22Rv1 (cell line): Measurements from ENCODE around the gene TTLL9.

ENCODE experiments used
- CTCF ChIP-seq: fragments of 450-650 bp; IDR thresholded peaks from 2 replicates; pipeline ENCODE4 v1.5.1; 2017; ENCODE audit warnings: mild to moderate bottlenecking
- ZFX ChIP-seq: fragments of 450-650 bp; IDR thresholded peaks from 2 replicates; pipeline ENCODE4 v1.6.1; 2017; ENCODE audit warnings: antibody characterized with exemption, borderline replicate concordance

- TF ChIP-seq CTCF = no peak
- TF ChIP-seq ZFX = no peak
These were observed 43.7 kb downstream of the TTLL9 start for GRCh38 chr20:31914170-31914569.
